ENCODE results near the gene REM1.

DNA sequence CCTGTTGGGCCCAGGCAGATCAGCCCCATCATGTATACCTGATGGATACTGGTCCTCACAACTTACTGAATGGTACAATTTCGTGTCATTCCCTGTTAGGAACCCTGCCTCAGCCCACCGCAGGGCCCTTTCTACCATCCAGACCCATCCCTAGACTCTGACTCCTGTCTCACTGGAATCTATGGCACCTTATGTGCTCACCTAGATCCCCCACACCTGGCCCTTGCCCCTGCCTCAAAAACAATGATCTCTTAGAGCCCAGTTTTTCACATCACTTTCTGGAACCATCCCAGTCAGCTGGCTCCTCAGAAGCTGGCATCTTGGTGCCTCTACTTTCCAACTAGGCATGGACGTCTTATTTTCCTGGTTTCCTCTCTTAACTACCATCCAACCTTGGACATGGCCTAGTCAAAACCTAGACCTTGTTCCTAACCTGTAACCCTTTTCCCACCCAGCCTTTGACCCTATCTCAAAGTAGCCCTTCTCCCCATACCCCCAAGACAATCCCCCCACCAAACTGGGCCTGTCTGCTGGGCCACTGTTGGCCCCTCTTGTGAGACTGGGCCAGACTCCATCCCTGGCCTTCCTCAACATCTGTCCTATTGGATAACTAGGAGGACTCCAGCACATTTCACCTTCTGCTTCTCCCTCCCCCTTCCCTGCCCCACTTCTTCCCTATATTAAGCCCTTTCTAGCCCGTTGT, 40.1 kb downstream of the REM1 start:
- TF ChIP-seq ZNF529 (tag by site-specific recombination; IDR thresholded peaks at IDR 0.05; ENCODE audit: insufficient replicate concordance), result no peak
- TF ChIP-seq GLIS1 (tag by site-specific recombination; IDR thresholded peaks at IDR 0.05), result no peak
- no peak for TF ChIP-seq CTCF (tag by site-specific recombination; IDR thresholded peaks at IDR 0.05)
- TF ChIP-seq ZNF16 (tag by site-specific recombination; IDR thresholded peaks at IDR 0.05; ENCODE audit: low read depth), result no peak
- no peak for TF ChIP-seq ZNF138 (tag by site-specific recombination; IDR thresholded peaks at IDR 0.05; ENCODE audit: borderline replicate concordance)
